Astrocyte of the spinal cord (primary cell): Measurements from ENCODE around the gene LAMB4.
A peak's percentile ranks its signal among the peaks of the same experiment; 100 is the strongest.

ENCODE experiments used
- DNase-seq: peaks from one replicate; pipeline ENCODE4 v3.0.0; 2011; ENCODE audit warnings: low read depth, low spot score
- H3K4me3 ChIP-seq: 2 replicates; pipeline ENCODE4 v1.5.1; 2011; ENCODE audit warnings: low read depth, mild to moderate bottlenecking, low read length, moderate library complexity
- in situ Hi-C: cut with HindIII; loops from 2 replicates; pipeline ENCODE4 v1.10.0; 2017; ENCODE audit warnings: low sequenced_read_pairs
- TF ChIP-seq, protein P1 (sequence below): IDR thresholded peaks from 2 replicates; pipeline ENCODE4 v1.5.1; 2012; ENCODE audit warnings: low read depth, mild to moderate bottlenecking, low read length, inconsistent platforms

LAMB4 gene

GRCh38 chr7:108152198-108152597 lies 22.0 kb upstream of the LAMB4 start:
- DNase-seq, result no peak
- in situ Hi-C loops, result no loop called here

GRCh38 chr7:108149908-108150307 lies 19.7 kb upstream of the LAMB4 start:
- no peak for DNase-seq
- H3K4me3 ChIP-seq, result no peak overlapping the region
- TF ChIP-seq, protein P1, sequence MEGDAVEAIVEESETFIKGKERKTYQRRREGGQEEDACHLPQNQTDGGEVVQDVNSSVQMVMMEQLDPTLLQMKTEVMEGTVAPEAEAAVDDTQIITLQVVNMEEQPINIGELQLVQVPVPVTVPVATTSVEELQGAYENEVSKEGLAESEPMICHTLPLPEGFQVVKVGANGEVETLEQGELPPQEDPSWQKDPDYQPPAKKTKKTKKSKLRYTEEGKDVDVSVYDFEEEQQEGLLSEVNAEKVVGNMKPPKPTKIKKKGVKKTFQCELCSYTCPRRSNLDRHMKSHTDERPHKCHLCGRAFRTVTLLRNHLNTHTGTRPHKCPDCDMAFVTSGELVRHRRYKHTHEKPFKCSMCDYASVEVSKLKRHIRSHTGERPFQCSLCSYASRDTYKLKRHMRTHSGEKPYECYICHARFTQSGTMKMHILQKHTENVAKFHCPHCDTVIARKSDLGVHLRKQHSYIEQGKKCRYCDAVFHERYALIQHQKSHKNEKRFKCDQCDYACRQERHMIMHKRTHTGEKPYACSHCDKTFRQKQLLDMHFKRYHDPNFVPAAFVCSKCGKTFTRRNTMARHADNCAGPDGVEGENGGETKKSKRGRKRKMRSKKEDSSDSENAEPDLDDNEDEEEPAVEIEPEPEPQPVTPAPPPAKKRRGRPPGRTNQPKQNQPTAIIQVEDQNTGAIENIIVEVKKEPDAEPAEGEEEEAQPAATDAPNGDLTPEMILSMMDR, result no peak
- in situ Hi-C loops, result no loop called here

More at GRCh38 chr7:108152198-108152597, 22.0 kb upstream of the LAMB4 start:
- TF ChIP-seq, protein P1, result no peak
- H3K4me3 ChIP-seq, result no peak overlapping the region

- in situ Hi-C loops, result no loop called here
- TF ChIP-seq, protein P1, result no peak
- no peak overlapping the region for H3K4me3 ChIP-seq
- DNase-seq, result no peak
Observed at GRCh38 chr7:108149119-108149518, 19.0 kb upstream of the LAMB4 start.

GRCh38 chr7:108147031-108147563 lies 16.9 kb upstream of the LAMB4 start:
- DNase-seq, result no peak
- TF ChIP-seq, protein P1, result no peak
- in situ Hi-C loops, result no loop called here
- H3K4me3 ChIP-seq, result no peak overlapping the region

- TF ChIP-seq, protein P1, result peak; percentile 90
- in situ Hi-C loops, result no loop called here
- peak; percentile 89 for DNase-seq
- no peak overlapping the region for H3K4me3 ChIP-seq
Observed at GRCh38 chr7:108146070-108146842, 16.1 kb upstream of the LAMB4 start.

- in situ Hi-C loops, result no loop called here
- H3K4me3 ChIP-seq, result no peak overlapping the region
- no peak for DNase-seq
- TF ChIP-seq, protein P1, result no peak
Observed at GRCh38 chr7:108145401-108145800, 15.2 kb upstream of the LAMB4 start.
